OCI-LY7 (cell line): ENCODE results near the gene EFCAB13. TPM values are rescaled to one million over a fixed set of nuclear protein-coding genes. Genes with fewer than 3 reads are reported as not detected.

Experiments
- BruUV-seq: library from RNA; stranded (reverse); fragments of 400-500 nt; replicated peaks from 2 replicates; lab custom pipeline; 2021; lab: Mats Ljungman, UMichigan
- CTCF ChIA-PET: fragments of 300-600 bp; sonication (Branson Sonifier 250); formaldehyde crosslinking; loops from one replicate; lab custom pipeline; 2022; ENCODE audit warnings: antibody characterized with exemption; ENCODE audit not compliant: unreplicated experiment; lab: Charles Lee
- POLR2A ChIA-PET: fragments of 300-600 bp; sonication (Branson Sonifier 250); formaldehyde crosslinking; loops from one replicate; lab custom pipeline; 2022; ENCODE audit warnings: antibody characterized with exemption; lab: Charles Lee
- DNase-seq: peaks from one replicate; pipeline ENCODE4 v3.0.0-alpha.2; 2015; ENCODE audit warnings: low spot score
- H2AFZ ChIP-seq: fragments of 200-600 bp; sonication (generic), shearing (Covaris generic); 2 replicates; pipeline ENCODE4 v1.6.1; 2014; ENCODE audit warnings: mild to moderate bottlenecking, antibody characterized with exemption, low read length, moderate library complexity
- H3K27ac ChIP-seq: fragments of 200-600 bp; sonication (generic); 2 replicates; pipeline ENCODE4 v1.5.1; 2014; ENCODE audit warnings: mixed run types, low read depth, mild to moderate bottlenecking, moderate library complexity, low read length, inconsistent platforms; ENCODE audit not compliant: poor library complexity, severe bottlenecking
- H3K36me3 ChIP-seq: fragments of 200-600 bp; sonication (generic); 2 replicates; pipeline ENCODE4 v1.6.1; 2014; ENCODE audit warnings: mild to moderate bottlenecking, antibody characterized with exemption, low read length, moderate library complexity, mixed read lengths; ENCODE audit not compliant: insufficient read depth
- H3K4me1 ChIP-seq: fragments of 200-600 bp; sonication (generic); 2 replicates; pipeline ENCODE4 v1.5.1; 2014; ENCODE audit warnings: mild to moderate bottlenecking, low read length; ENCODE audit not compliant: insufficient read depth, poor library complexity, severe bottlenecking
- H3K4me2 ChIP-seq: fragments of 200-600 bp; sonication (generic); 2 replicates; pipeline ENCODE4 v1.6.1; 2014; ENCODE audit warnings: mild to moderate bottlenecking, low read length
- H3K4me3 ChIP-seq: fragments of 200-600 bp; sonication (generic); 2 replicates; pipeline ENCODE4 v1.5.1; 2014; ENCODE audit warnings: mild to moderate bottlenecking, low read depth, low read length; ENCODE audit not compliant: poor library complexity, severe bottlenecking
- H3K79me2 ChIP-seq: fragments of 200-600 bp; sonication (generic); 2 replicates; pipeline ENCODE4 v1.6.1; 2016; ENCODE audit warnings: low read depth, mild to moderate bottlenecking, low read length, moderate library complexity, mixed read lengths; ENCODE audit not compliant: insufficient read depth
- H3K9me2 ChIP-seq: fragments of 200-600 bp; sonication (generic); 2 replicates; pipeline ENCODE4 v1.6.1; 2016; ENCODE audit warnings: mild to moderate bottlenecking, low read length, mixed read lengths; ENCODE audit not compliant: insufficient read depth
- H3K9me3 ChIP-seq: fragments of 200-600 bp; sonication (generic); 2 replicates; pipeline ENCODE4 v1.6.1; 2014; ENCODE audit warnings: mild to moderate bottlenecking, mixed run types, low read length, mixed read lengths
- H4K20me1 ChIP-seq: fragments of 200-600 bp; sonication (generic); 2 replicates; pipeline ENCODE4 v1.6.1; 2014; ENCODE audit warnings: mild to moderate bottlenecking, antibody characterized with exemption, low read length, moderate library complexity, mixed read lengths; ENCODE audit not compliant: insufficient read depth
- CTCF ChIP-seq: fragments of 200-600 bp; sonication (generic); conservative IDR thresholded peaks from 2 replicates; pipeline ENCODE4 v1.5.1; 2014; ENCODE audit warnings: mild to moderate bottlenecking, antibody characterized with exemption, low read length, moderate library complexity, mixed read lengths
- EZH2phosphoT487 ChIP-seq: fragments of 200-600 bp; sonication (generic); IDR thresholded peaks from 2 replicates; pipeline ENCODE4 v1.6.1; 2018; ENCODE audit warnings: low read depth, borderline replicate concordance, mild to moderate bottlenecking, mixed run types, antibody characterized with exemption, low read length, moderate library complexity, mixed read lengths
- intact Hi-C: fragments of 100-400 bp; cut with micrococcal nuclease; formaldehyde crosslinking; loops from one replicate; pipeline ENCODE4 v1.10.0; 2022; ENCODE audit not compliant: unreplicated experiment
- total RNA-seq, 2 experiments: library from RNA; depleted of rRNA in 1 of 2; stranded (reverse); fragments of >200 nt in 1 of 2; shearing (Covaris generic) in 1 of 2; gene quantifications; 2 replicates each; pipeline ENCODE4 v1.2.3, GENCODE V29; 2014 to 2022

The EFCAB13 gene
- total RNA-seq, 2 experiments from 2014 or later, result 4.5 to 5.3 TPM

GRCh38 chr17:47280072-47280811 is 43.5 kb upstream of the EFCAB13 start:
- Histone ChIP-seq H2AFZ (no peak overlapping the region), H3K4me1 (peaks cover 34% of the 10 kb centered on the region), H3K9me3 (no peaks in the 10 kb centered on the region), H3K9me2 (no peaks in the 10 kb centered on the region), H3K27ac (no peak overlapping the region), H3K79me2 (no peaks in the 10 kb centered on the region), H4K20me1 (no peaks in the 10 kb centered on the region), H3K4me3 (no peak overlapping the region), H3K36me3 (no peaks in the 10 kb centered on the region), H3K4me2 (no peak overlapping the region)
- ChIA-PET POLR2A (interaction anchor here (1.7 kb wide), 1 partner anchor 10 kb away, joined by 4 read pairs; no protein-coding TSS in a partner anchor), CTCF (no interaction called here)
- DNase-seq, result no peak
- no TSS peak for BruUV-seq
- TF ChIP-seq CTCF (no peak), EZH2phosphoT487 (no peak)
- intact Hi-C loops, result no loop called here

GRCh38 chr17:47281216-47281615 is 42.5 kb upstream of the EFCAB13 start:
- Histone ChIP-seq H3K4me1 (peaks cover 30% of the 10 kb centered on the region), H3K9me3 (no peaks in the 10 kb centered on the region), H2AFZ (no peak overlapping the region), H3K9me2 (no peaks in the 10 kb centered on the region), H3K27ac (no peak overlapping the region), H3K4me3 (no peak overlapping the region), H3K79me2 (no peaks in the 10 kb centered on the region), H4K20me1 (no peaks in the 10 kb centered on the region), H3K36me3 (no peaks in the 10 kb centered on the region), H3K4me2 (no peak overlapping the region)
- no TSS peak for BruUV-seq
- intact Hi-C loops, result no loop called here
- DNase-seq, result no peak
- TF ChIP-seq EZH2phosphoT487 (no peak), CTCF (no peak)
- ChIA-PET CTCF (no interaction called here), POLR2A (interaction anchor here (1.7 kb wide), 1 partner anchor 9 kb away, joined by 4 read pairs; no protein-coding TSS in a partner anchor)

GRCh38 chr17:47285003-47285402 is 38.8 kb upstream of the EFCAB13 start:
- Histone ChIP-seq H3K4me2 (no peak overlapping the region), H3K27ac (no peak overlapping the region), H2AFZ (no peak overlapping the region), H3K79me2 (no peaks in the 10 kb centered on the region), H3K4me1 (peaks cover 10% of the 10 kb centered on the region), H3K36me3 (no peaks in the 10 kb centered on the region), H4K20me1 (no peaks in the 10 kb centered on the region), H3K9me3 (no peaks in the 10 kb centered on the region), H3K4me3 (no peak overlapping the region), H3K9me2 (no peaks in the 10 kb centered on the region)
- no TSS peak for BruUV-seq
- ChIA-PET CTCF (no interaction called here), POLR2A (interaction anchor here (1.0 kb wide), 1 partner anchor 79 kb away, joined by 5 read pairs; no protein-coding TSS in a partner anchor)
- no peak for DNase-seq
- TF ChIP-seq CTCF (no peak), EZH2phosphoT487 (no peak)
- intact Hi-C loops, result no loop called here
